Trophoblast cell (in vitro differentiated cells and primary cell): ENCODE data around the gene PDGFD. TPM values are rescaled to one million over a fixed set of nuclear protein-coding genes. Genes with fewer than 3 reads are reported as not detected.

Experiments
- DNase-seq, 2 donors: peaks; one replicate each; pipeline ENCODE4 v3.0.0-alpha.2; 2016
- H2AFZ ChIP-seq: 2 replicates; pipeline ENCODE4 v1.6.1; 2013; ENCODE audit warnings: low read length, moderate library complexity, mild to moderate bottlenecking; ENCODE audit not compliant: insufficient read depth, poor library complexity
- H2AK5ac ChIP-seq: 2 replicates; pipeline ENCODE4 v1.6.1; 2013; ENCODE audit warnings: mild to moderate bottlenecking, low read length
- H2BK120ac ChIP-seq: 2 replicates; pipeline ENCODE4 v1.6.1; 2013; ENCODE audit warnings: low read length, mild to moderate bottlenecking, moderate library complexity; ENCODE audit not compliant: insufficient read depth, poor library complexity
- H2BK12ac ChIP-seq: 2 replicates; pipeline ENCODE4 v1.6.1; 2013; ENCODE audit warnings: mild to moderate bottlenecking, low read length, moderate library complexity
- H2BK5ac ChIP-seq: 2 replicates; pipeline ENCODE4 v1.6.1; 2013; ENCODE audit warnings: low read length, low read depth, moderate library complexity, mild to moderate bottlenecking; ENCODE audit not compliant: poor library complexity
- H3K14ac ChIP-seq: 2 replicates; pipeline ENCODE4 v1.6.1; 2013; ENCODE audit warnings: mild to moderate bottlenecking, low read length
- H3K18ac ChIP-seq: 2 replicates; pipeline ENCODE4 v1.6.1; 2013; ENCODE audit warnings: mild to moderate bottlenecking, low read length
- H3K23ac ChIP-seq: 2 replicates; pipeline ENCODE4 v1.6.1; 2013; ENCODE audit warnings: low read length
- H3K27ac ChIP-seq: 2 replicates; pipeline ENCODE4 v1.5.1; 2013; ENCODE audit warnings: low read depth, mild to moderate bottlenecking, inconsistent platforms, low read length, moderate library complexity
- H3K27me3 ChIP-seq: 2 replicates; pipeline ENCODE4 v1.6.1; 2013; ENCODE audit warnings: inconsistent platforms, mild to moderate bottlenecking, low read length, moderate library complexity; ENCODE audit not compliant: insufficient read depth
- H3K36me3 ChIP-seq, 2 experiments: 1 replicate in 1 of 2; 2 replicates in 1 of 2; pipeline ENCODE4 v1.6.1; 2013; ENCODE audit warnings: low read length in 2 of 2, mild to moderate bottlenecking in 2 of 2, moderate library complexity in 1 of 2; ENCODE audit not compliant: insufficient read depth in 2 of 2, control insufficient read depth in 1 of 2
- H3K4ac ChIP-seq: 2 replicates; pipeline ENCODE4 v1.6.1; 2013; ENCODE audit warnings: low read depth, mild to moderate bottlenecking, low read length, moderate library complexity
- H3K4me1 ChIP-seq, 2 experiments: 1 replicate in 1 of 2; 2 replicates in 1 of 2; pipeline ENCODE4 v1.6.1; 2013; ENCODE audit warnings: low read length in 2 of 2, mild to moderate bottlenecking in 2 of 2, moderate library complexity in 1 of 2; ENCODE audit not compliant: insufficient read depth in 2 of 2, control insufficient read depth in 1 of 2
- H3K4me2 ChIP-seq: 2 replicates; pipeline ENCODE4 v1.6.1; 2013; ENCODE audit warnings: inconsistent platforms, mild to moderate bottlenecking, low read length, moderate library complexity
- H3K4me3 ChIP-seq: 2 replicates; pipeline ENCODE4 v1.5.1; 2013; ENCODE audit warnings: mild to moderate bottlenecking, low read depth, low read length, inconsistent platforms
- H3K79me1 ChIP-seq: one replicate; pipeline ENCODE4 v1.6.1; 2013; ENCODE audit warnings: low read length
- H3K79me2 ChIP-seq: 2 replicates; pipeline ENCODE4 v1.6.1; 2013; ENCODE audit warnings: low read length, mild to moderate bottlenecking; ENCODE audit not compliant: control insufficient read depth, insufficient read depth, poor library complexity
- H3K9ac ChIP-seq: 2 replicates; pipeline ENCODE4 v1.6.1; 2013; ENCODE audit warnings: mild to moderate bottlenecking, low read length
- H3K9me3 ChIP-seq: 2 replicates; pipeline ENCODE4 v1.6.1; 2013; ENCODE audit warnings: low read depth, mild to moderate bottlenecking, control low read depth, inconsistent platforms, low read length; ENCODE audit not compliant: insufficient read depth
- H4K12ac ChIP-seq: 2 replicates; pipeline ENCODE4 v1.6.1; 2013; ENCODE audit warnings: low read depth, mild to moderate bottlenecking, low read length, moderate library complexity
- H4K8ac ChIP-seq: 2 replicates; pipeline ENCODE4 v1.6.1; 2013; ENCODE audit warnings: low read depth, mild to moderate bottlenecking, low read length, moderate library complexity
- H4K91ac ChIP-seq: one replicate; pipeline ENCODE4 v1.6.1; 2013; ENCODE audit warnings: low read depth, mild to moderate bottlenecking, low read length, moderate library complexity
- WGBS: extraction: QIAGEN DNeasy Blood & Tissue Kit; methylation state at CpG from one replicate; pipeline ENCODE4 v1.1.7; 2013; ENCODE audit warnings: missing lambda C conversion rate; ENCODE audit not compliant: insufficient read length, insufficient coverage; ENCODE audit errors: extremely low coverage; 5-methylcytosine and 5-hydroxymethylcytosine counted together
- polyA plus RNA-seq: library from polyadenylated mRNA; stranded (reverse); fragments of 200-250 nt; gene quantifications from 2 replicates; pipeline ENCODE4 v1.2.3, GENCODE V29; 2013

The PDGFD gene
- 1.1 and 1.3 TPM in 2 replicates for polyA plus RNA-seq

DNA sequence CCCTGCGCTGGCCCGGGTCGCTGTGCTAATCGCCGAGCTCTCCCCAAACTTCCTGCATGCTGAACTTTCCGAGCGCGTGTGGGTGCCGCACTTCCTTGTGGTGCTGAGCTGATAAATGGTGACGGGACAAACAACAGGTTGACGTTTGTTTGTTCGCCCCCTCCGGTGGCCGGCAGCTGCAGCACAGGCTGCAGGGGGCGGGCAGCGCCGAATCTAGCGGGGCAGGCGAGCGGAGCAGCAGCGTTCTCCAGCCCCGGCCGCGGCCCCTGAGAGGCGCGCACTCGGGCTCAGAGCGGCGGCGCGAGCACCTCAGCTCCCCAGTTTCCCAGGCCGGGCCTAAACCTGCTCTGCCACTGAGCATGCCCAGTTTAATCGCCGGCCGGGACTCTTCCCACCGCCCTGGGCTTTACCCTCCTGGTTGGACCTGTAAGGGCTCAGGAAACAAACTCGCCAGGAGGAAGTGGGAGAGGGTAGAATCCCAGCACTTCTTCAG, at the start of gene PDGFD:
PDGFD (minus strand) TSS at position 120 of the 493 bp plus-strand sequence.
- Histone ChIP-seq H3K9ac (peak within 1 kb of the TSS; percentile 63), H2AFZ (peak within 1 kb of the TSS; percentile 68), H3K4ac (no peak within 1 kb of the TSS), H4K91ac (no peak within 1 kb of the TSS), H3K14ac (no peak within 1 kb of the TSS), H2BK5ac (no peak within 1 kb of the TSS), H3K4me2 (peak within 1 kb of the TSS; percentile 94), H3K23ac (no peak within 1 kb of the TSS), H3K9me3 (no peaks in the 10 kb centered on the region), H3K4me3 (peak within 1 kb of the TSS; percentile 78), H2AK5ac (no peak within 1 kb of the TSS), H3K79me1 (no peaks in the 10 kb centered on the region), H2BK12ac (no peak within 1 kb of the TSS), H3K4me1 (peaks cover 4 to 8% of the 10 kb centered on the region in 2 experiments), H3K79me2 (no peaks in the 10 kb centered on the region), H4K12ac (peak within 1 kb of the TSS; percentile 51), H4K8ac (no peak within 1 kb of the TSS), H3K18ac (no peak within 1 kb of the TSS), H2BK120ac (no peak within 1 kb of the TSS), H3K27ac (no peak within 1 kb of the TSS), H3K36me3 (no peaks in the 10 kb centered on the region), H3K27me3 (no peaks in the 10 kb centered on the region)
- WGBS, result no CpG with 5 or more reads among the region's 37 CpGs
- peak; percentile 20 to 32 for DNase-seq

DNA sequence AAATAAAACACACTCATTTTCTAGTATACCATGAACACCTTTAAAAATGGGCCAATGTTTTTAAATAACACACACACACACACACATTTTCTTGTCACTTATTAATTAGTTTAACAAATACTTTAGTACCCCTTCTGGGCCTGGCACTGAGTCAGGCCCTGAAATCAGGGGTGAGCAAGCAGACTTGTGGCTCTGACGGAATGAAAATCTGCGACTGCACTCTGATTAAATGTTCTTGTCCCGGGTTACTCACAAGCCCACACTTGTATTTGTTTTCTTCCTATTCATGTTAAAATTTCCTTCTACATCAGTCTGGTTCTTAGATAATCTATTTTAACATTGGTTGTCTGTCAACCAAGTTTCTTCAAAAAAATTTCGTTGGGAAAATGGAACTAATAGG, 43.0 kb upstream of the PDGFD start:
- H4K8ac ChIP-seq, result no peak overlapping the region
- H3K4me2 ChIP-seq, result no peak overlapping the region
- no peaks in the 10 kb centered on the region for H3K4me1 ChIP-seq
- no peak overlapping the region for H3K4ac ChIP-seq
- no peak overlapping the region for H3K4me3 ChIP-seq
- H3K18ac ChIP-seq, result no peak overlapping the region
- no peak overlapping the region for H3K23ac ChIP-seq
- no peaks in the 10 kb centered on the region for H3K27me3 ChIP-seq
- no peaks in the 10 kb centered on the region for H3K9me3 ChIP-seq
- no peaks in the 10 kb centered on the region for H3K36me3 ChIP-seq
- H4K91ac ChIP-seq, result no peak overlapping the region
- no peak for DNase-seq
- no peak overlapping the region for H2AFZ ChIP-seq
- H3K14ac ChIP-seq, result no peak overlapping the region
- H2BK120ac ChIP-seq, result no peak overlapping the region
- H2BK12ac ChIP-seq, result no peak overlapping the region
- no peak overlapping the region for H3K9ac ChIP-seq
- no peak overlapping the region for H2BK5ac ChIP-seq
- WGBS, result no CpG with 5 or more reads among the region's 4 CpGs
- no peaks in the 10 kb centered on the region for H3K79me2 ChIP-seq
- no peak overlapping the region for H3K27ac ChIP-seq
- H3K79me1 ChIP-seq, result no peaks in the 10 kb centered on the region
- H2AK5ac ChIP-seq, result no peak overlapping the region
- H4K12ac ChIP-seq, result no peak overlapping the region

DNA sequence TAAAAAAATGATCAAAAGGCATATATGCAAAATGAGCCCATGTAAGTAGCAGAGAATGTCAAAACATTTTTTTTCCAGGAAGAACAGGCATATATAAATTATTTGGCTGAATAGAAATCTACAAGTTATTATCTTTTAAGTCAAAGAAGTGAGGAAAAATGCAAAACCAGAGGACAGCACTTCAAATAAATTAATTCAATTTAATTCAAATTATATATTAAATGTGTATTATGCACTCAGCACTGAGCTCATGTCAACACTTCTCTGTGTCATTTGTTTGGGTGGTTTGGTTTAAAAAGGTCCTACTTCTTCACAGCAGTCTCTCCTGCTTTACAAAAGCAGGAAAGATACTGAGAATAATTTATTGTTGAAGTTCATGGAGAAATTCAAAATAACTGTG, 41.9 kb upstream of the PDGFD start:
- H2AFZ ChIP-seq, result no peak overlapping the region
- H3K18ac ChIP-seq, result no peak overlapping the region
- no peaks in the 10 kb centered on the region for H3K79me2 ChIP-seq
- no peak overlapping the region for H3K14ac ChIP-seq
- no peak overlapping the region for H4K12ac ChIP-seq
- H3K4me3 ChIP-seq, result no peak overlapping the region
- no peak for DNase-seq
- no peak overlapping the region for H2AK5ac ChIP-seq
- H2BK12ac ChIP-seq, result no peak overlapping the region
- H3K4me1 ChIP-seq, result no peaks in the 10 kb centered on the region
- H3K4me2 ChIP-seq, result no peak overlapping the region
- no peak overlapping the region for H4K91ac ChIP-seq
- no peak overlapping the region for H3K9ac ChIP-seq
- no peak overlapping the region for H4K8ac ChIP-seq
- H3K23ac ChIP-seq, result no peak overlapping the region
- no peak overlapping the region for H2BK5ac ChIP-seq
- no peak overlapping the region for H3K27ac ChIP-seq
- H3K36me3 ChIP-seq, result no peaks in the 10 kb centered on the region
- H3K9me3 ChIP-seq, result no peaks in the 10 kb centered on the region
- H3K4ac ChIP-seq, result no peak overlapping the region
- no peaks in the 10 kb centered on the region for H3K27me3 ChIP-seq
- no peaks in the 10 kb centered on the region for H3K79me1 ChIP-seq
- no peak overlapping the region for H2BK120ac ChIP-seq

DNA sequence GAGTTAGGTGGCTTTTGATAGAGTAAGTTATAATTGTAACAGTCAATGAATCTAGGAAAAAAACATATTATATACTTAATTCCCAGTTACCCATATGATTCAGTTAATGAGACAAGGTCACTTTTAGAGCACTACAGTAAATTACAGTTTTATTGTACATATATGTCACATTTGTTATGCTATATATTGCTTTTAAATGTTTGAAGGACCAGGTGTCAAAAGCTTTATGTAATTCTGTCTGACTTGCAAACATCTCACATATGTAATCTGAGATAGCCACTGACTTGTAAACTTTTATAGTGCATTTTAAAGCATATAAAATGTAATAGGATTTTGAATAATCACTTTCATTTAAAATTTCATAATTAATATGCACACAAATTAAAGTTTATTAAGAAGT, 36.7 kb upstream of the PDGFD start:
- H2AFZ ChIP-seq, result no peak overlapping the region
- no peak overlapping the region for H2BK12ac ChIP-seq
- no peak overlapping the region for H3K23ac ChIP-seq
- no peak overlapping the region for H2AK5ac ChIP-seq
- H3K9me3 ChIP-seq, result no peaks in the 10 kb centered on the region
- no peaks in the 10 kb centered on the region for H3K27me3 ChIP-seq
- no peaks in the 10 kb centered on the region for H3K4me1 ChIP-seq
- no peak overlapping the region for H2BK120ac ChIP-seq
- no peak overlapping the region for H4K8ac ChIP-seq
- H4K12ac ChIP-seq, result no peak overlapping the region
- H4K91ac ChIP-seq, result no peak overlapping the region
- H2BK5ac ChIP-seq, result no peak overlapping the region
- no peak overlapping the region for H3K14ac ChIP-seq
- no peak overlapping the region for H3K9ac ChIP-seq
- no peak overlapping the region for H3K27ac ChIP-seq
- H3K36me3 ChIP-seq, result no peaks in the 10 kb centered on the region
- no peaks in the 10 kb centered on the region for H3K79me2 ChIP-seq
- H3K18ac ChIP-seq, result no peak overlapping the region
- H3K79me1 ChIP-seq, result no peaks in the 10 kb centered on the region
- DNase-seq, result no peak
- H3K4me3 ChIP-seq, result no peak overlapping the region
- no peak overlapping the region for H3K4me2 ChIP-seq
- no peak overlapping the region for H3K4ac ChIP-seq
